H1 (cell line): ENCODE results near the gene MICALL2. TPM values are rescaled to one million over a fixed set of nuclear protein-coding genes. Genes with fewer than 3 reads are reported as not detected.

Experiments used
- CTCF ChIA-PET: fragments of 300-600 bp; sonication (Branson Sonifier 250); formaldehyde crosslinking; loops from one replicate; lab custom pipeline; 2021; ENCODE audit not compliant: partially characterized antibody; lab: Charles Lee
- POLR2A ChIA-PET: fragments of 300-600 bp; sonication (Branson Sonifier 250); formaldehyde crosslinking; loops from one replicate; lab custom pipeline; 2021; ENCODE audit warnings: inconsistent platforms; ENCODE audit not compliant: partially characterized antibody; lab: Charles Lee
- DNase-seq, 2 experiments: peaks; one replicate each; pipeline versions ENCODE4 v3.0.0 to v3.0.0-alpha.2; 2010 to 2022; ENCODE audit warnings: low spot score in 2 of 2, low read depth in 1 of 2, mixed read lengths in 1 of 2
- FAIRE-seq: peaks from 2 replicates; lab custom pipeline; 2011; peaks lifted over from hg19 to GRCh38; lab: Jason Lieb, UNC
- H2AFZ ChIP-seq: 2 replicates; pipeline ENCODE4 v1.8.1; 2012; ENCODE audit warnings: low read length, inconsistent platforms
- H2AK5ac ChIP-seq: 2 replicates; pipeline ENCODE4 v1.6.1; 2013; ENCODE audit warnings: low read depth, low read length
- H2BK120ac ChIP-seq: replicated peaks from 2 replicates; pipeline ENCODE3; 2013; ENCODE audit warnings: low read depth, low read length, inconsistent platforms
- H2BK12ac ChIP-seq: 2 replicates; pipeline ENCODE4 v1.6.1; 2013; ENCODE audit warnings: low read depth, low read length
- H2BK15ac ChIP-seq: 2 replicates; pipeline ENCODE4 v1.6.1; 2013; ENCODE audit warnings: low read length
- H2BK20ac ChIP-seq: 2 replicates; pipeline ENCODE4 v1.6.1; 2013; ENCODE audit warnings: low read length
- H2BK5ac ChIP-seq: 2 replicates; pipeline ENCODE4 v1.6.1; 2013; ENCODE audit warnings: low read depth, low read length
- H3K14ac ChIP-seq: 2 replicates; pipeline ENCODE4 v1.6.1; 2013; ENCODE audit warnings: inconsistent platforms; ENCODE audit not compliant: insufficient read length
- H3K18ac ChIP-seq: 2 replicates; pipeline ENCODE4 v1.6.1; 2013; ENCODE audit warnings: low read length; ENCODE audit errors: extremely low read depth
- H3K23ac ChIP-seq: 2 replicates; pipeline ENCODE4 v1.6.1; 2013; ENCODE audit warnings: inconsistent platforms; ENCODE audit not compliant: insufficient read length
- H3K23me2 ChIP-seq: 2 replicates; pipeline ENCODE4 v1.6.1; 2013; ENCODE audit warnings: low read depth, low read length
- H3K27ac ChIP-seq: 2 replicates; pipeline ENCODE4 v1.6.1; 2011; ENCODE audit warnings: low read depth, low read length, inconsistent platforms
- H3K27me3 ChIP-seq, 4 experiments: replicated peaks in 1 of 4; 1 replicate in 1 of 4; 2 replicates in 3 of 4; pipeline versions ENCODE4 v1.6.1 to v1.8.1; 2011 to 2013; ENCODE audit warnings: low read length in 3 of 4, mild to moderate bottlenecking in 3 of 4, inconsistent platforms in 2 of 4, mixed read lengths in 2 of 4, moderate library complexity in 1 of 4; ENCODE audit not compliant: control insufficient read depth in 3 of 4, insufficient read depth in 3 of 4; ENCODE audit errors: extremely low read depth in 1 of 4
- H3K36me3 ChIP-seq, 4 experiments: 2 replicates each; pipeline versions ENCODE4 v1.6.1 to v1.8.1; 2011 to 2013; ENCODE audit warnings: mild to moderate bottlenecking in 4 of 4, low read length in 3 of 4, moderate library complexity in 2 of 4, control low read depth in 1 of 4, inconsistent platforms in 1 of 4; ENCODE audit not compliant: insufficient read depth in 4 of 4, control insufficient read depth in 2 of 4
- H3K4ac ChIP-seq: replicated peaks from 2 replicates; pipeline ENCODE3; 2013; ENCODE audit warnings: low read length, low read depth, mixed read lengths, inconsistent platforms; ENCODE audit not compliant: insufficient read length
- H3K4me1 ChIP-seq, 4 experiments: replicated peaks in 1 of 4; 1 replicate in 1 of 4; 2 replicates in 3 of 4; pipeline versions ENCODE4 v1.6.1 to v1.8.1; 2011 to 2013; ENCODE audit warnings: low read length in 3 of 4, inconsistent platforms in 2 of 4, mixed read lengths in 1 of 4; ENCODE audit not compliant: insufficient read depth in 4 of 4, control insufficient read depth in 3 of 4
- H3K4me2 ChIP-seq, 2 experiments: 2 replicates each; pipeline versions ENCODE4 v1.6.1 to v1.8.1; 2011 to 2013; ENCODE audit warnings: low read depth in 2 of 2, low read length in 2 of 2, control low read depth in 1 of 2, inconsistent platforms in 1 of 2, mild to moderate bottlenecking in 1 of 2; ENCODE audit not compliant: insufficient read depth in 1 of 2
- H3K4me3 ChIP-seq, 4 experiments: fragments of 200-600, 300-600 bp in 1 of 4; sonication (generic), shearing (Covaris generic), sonication (Bioruptor Twin) in 1 of 4; 2 replicates each; pipeline versions ENCODE4 v1.5.1 to v1.8.1; 2011 to 2016; ENCODE audit warnings: low read length in 4 of 4, low read depth in 3 of 4, control low read depth in 2 of 4, inconsistent platforms in 2 of 4, mild to moderate bottlenecking in 2 of 4, mixed read lengths in 1 of 4, moderate library complexity in 1 of 4; ENCODE audit not compliant: insufficient read depth in 2 of 4; ENCODE audit errors: extremely low read depth in 1 of 4
- H3K56ac ChIP-seq: replicated peaks from 2 replicates; pipeline ENCODE3; 2013; ENCODE audit warnings: low read depth, mild to moderate bottlenecking, mixed read lengths, low read length, inconsistent platforms; ENCODE audit not compliant: insufficient read length
- H3K79me1 ChIP-seq: 2 replicates; pipeline ENCODE4 v1.6.1; 2013; ENCODE audit warnings: low read depth, low read length, control low read depth
- H3K79me2 ChIP-seq, 2 experiments: 2 replicates each; pipeline versions ENCODE4 v1.6.1 to v1.8.1; 2012 to 2013; ENCODE audit warnings: low read length in 2 of 2, mild to moderate bottlenecking in 2 of 2, inconsistent platforms in 1 of 2; ENCODE audit not compliant: insufficient read depth in 2 of 2, control insufficient read depth in 1 of 2
- H3K9ac ChIP-seq, 4 experiments: replicated peaks in 1 of 4; 1 replicate in 1 of 4; 2 replicates in 3 of 4; pipeline versions ENCODE4 v1.6.1 to v1.8.1; 2011 to 2013; ENCODE audit warnings: low read depth in 3 of 4, low read length in 3 of 4, control low read depth in 2 of 4, mild to moderate bottlenecking in 2 of 4, moderate library complexity in 2 of 4, inconsistent platforms in 1 of 4; ENCODE audit errors: extremely low read depth in 1 of 4
- H3K9me3 ChIP-seq, 2 experiments: 2 replicates each; pipeline versions ENCODE4 v1.6.1 to v1.8.1; 2012 to 2013; ENCODE audit warnings: mild to moderate bottlenecking in 2 of 2, moderate library complexity in 2 of 2, control low read depth in 1 of 2, inconsistent platforms in 1 of 2, low read depth in 1 of 2, low read length in 1 of 2, mixed read lengths in 1 of 2; ENCODE audit not compliant: insufficient read depth in 2 of 2
- H4K20me1 ChIP-seq, 2 experiments: replicated peaks in 1 of 2; 2 replicates each; pipeline versions ENCODE3 to v1.8.1; 2011 to 2013; ENCODE audit warnings: inconsistent platforms in 2 of 2, low read length in 2 of 2, mild to moderate bottlenecking in 1 of 2; ENCODE audit not compliant: insufficient read depth in 2 of 2, control insufficient read depth in 1 of 2
- H4K5ac ChIP-seq: 2 replicates; pipeline ENCODE4 v1.6.1; 2013; ENCODE audit warnings: low read length, low read depth, mixed read lengths, inconsistent platforms; ENCODE audit not compliant: insufficient read length
- H4K8ac ChIP-seq: 2 replicates; pipeline ENCODE4 v1.8.0; 2013; ENCODE audit warnings: mild to moderate bottlenecking, moderate library complexity, low read length, inconsistent platforms; ENCODE audit not compliant: insufficient read depth; ENCODE audit errors: extremely low read depth
- H4K91ac ChIP-seq: replicated peaks from 2 replicates; pipeline ENCODE3; 2013; ENCODE audit warnings: low read length, mixed read lengths, inconsistent platforms; ENCODE audit not compliant: insufficient read length
- BACH1 ChIP-seq: IDR thresholded peaks from 2 replicates; pipeline ENCODE4 v1.6.1; 2012; ENCODE audit warnings: low read length, improper control_type of control experiment
- KDM5A ChIP-seq: fragments of 200-600 bp; IDR thresholded peaks from 2 replicates; pipeline ENCODE4 v1.7.1; 2012; ENCODE audit warnings: mild to moderate bottlenecking, low read length, inconsistent platforms, mixed read lengths
- PHF8 ChIP-seq: fragments of 200-600 bp; sonication (generic); conservative IDR thresholded peaks from 2 replicates; pipeline ENCODE4 v1.7.1; 2012; ENCODE audit warnings: low read depth, mild to moderate bottlenecking, inconsistent platforms, low read length, moderate library complexity
- POLR2AphosphoS5 ChIP-seq: IDR thresholded peaks from 2 replicates; pipeline ENCODE4 v1.6.1; 2011; ENCODE audit warnings: low read depth, low read length
- POU5F1 ChIP-seq: IDR thresholded peaks from 2 replicates; pipeline ENCODE4 v1.6.1; 2011; ENCODE audit warnings: low read depth, mild to moderate bottlenecking, low read length, moderate library complexity
- RFX5 ChIP-seq: IDR thresholded peaks from 2 replicates; pipeline ENCODE4 v1.6.1; 2011; ENCODE audit warnings: low read depth, low read length, improper control_type of control experiment, borderline replicate concordance
- SIN3A ChIP-seq, 2 experiments: IDR thresholded peaks in 1 of 2; conservative IDR thresholded peaks in 1 of 2; 2 replicates each; pipeline ENCODE4 v1.6.1; 2011 to 2012; ENCODE audit warnings: low read length in 2 of 2, improper control_type of control experiment in 1 of 2, low read depth in 1 of 2, mild to moderate bottlenecking in 1 of 2
- WGBS, 2 experiments: shearing (Covaris generic) in 1 of 2; methylation state at CpG; one replicate each; pipeline versions ENCODE4 v1.1.6 to v1.1.7; 2013 to 2015; ENCODE audit warnings: low lambda C conversion rate in 2 of 2, mixed read lengths in 2 of 2, inconsistent platforms in 1 of 2, low coverage in 1 of 2, missing lambda C conversion rate in 1 of 2; ENCODE audit not compliant: insufficient replicate concordance in 2 of 2, insufficient coverage in 1 of 2, insufficient read length in 1 of 2; ENCODE audit errors: extremely low coverage in 1 of 2, missing lambda C conversion rate in 1 of 2; 5-methylcytosine and 5-hydroxymethylcytosine counted together
- polyA plus RNA-seq, 7 experiments: library from polyadenylated mRNA; depleted of rRNA in 3 of 7; stranded (reverse) in 5 of 7; unstranded in 2 of 7; fragments of >200 nt in 5 of 7; fragments of 200-250 nt in 2 of 7; gene quantifications; 1 replicate in 5 of 7; 2 replicates in 1 of 7; 4 replicates in 1 of 7; pipeline versions ENCODE4 v1.2.1 to v1.2.3, GENCODE V29; 2011 to 2013; ENCODE audit warnings: missing spikeins in 2 of 7, mixed read lengths in 2 of 7
- total RNA-seq: library from RNA; stranded (reverse); fragmentation: NEBNext Ultra II Directional; extraction: Animal tissue kit (Norgen Biotek cat#: 25700); gene quantifications from 2 replicates; pipeline ENCODE4 v1.2.1, GENCODE V29; 2021
- TF ChIP-seq, protein P1 (sequence below), 3 experiments: IDR thresholded peaks; 1 replicate in 2 of 3; 2 replicates in 1 of 3; pipeline versions ENCODE4 v1.5.1 to v1.6.1; 2011; ENCODE audit warnings: low read length in 3 of 3, mild to moderate bottlenecking in 3 of 3, inconsistent platforms in 2 of 3, low read depth in 1 of 3, moderate library complexity in 1 of 3; ENCODE audit not compliant: insufficient read depth in 1 of 3; ENCODE audit errors: control extremely low read depth in 1 of 3

MICALL2 gene
- total and polyA plus RNA-seq, 2 of the 8 experiments (the other 6 are each of a cell fraction or from before 2014, with no cell fraction given) = 5.3 to 8.5 TPM

DNA sequence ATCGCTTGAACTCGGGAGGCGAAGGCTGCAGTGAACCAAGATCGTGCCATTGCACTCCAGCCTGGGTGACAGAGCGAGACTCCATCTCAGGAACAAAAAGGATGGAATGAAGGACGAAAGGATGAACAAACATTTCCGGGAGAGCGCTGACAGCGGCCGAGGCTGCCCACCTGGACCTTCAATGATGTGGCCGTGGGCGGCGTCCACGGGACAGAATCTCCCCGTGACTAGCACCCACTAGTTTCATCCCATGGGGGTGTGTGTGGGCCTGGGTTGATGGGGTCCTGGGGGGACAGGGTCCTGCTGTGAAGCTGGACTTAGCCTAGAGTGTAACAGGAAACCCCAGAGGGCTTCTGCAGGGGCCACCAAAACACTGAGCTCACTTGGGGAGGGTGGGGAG, 32.8 kb downstream of the MICALL2 start:
- FAIRE-seq (no peak), DNase-seq (no peak)
- Histone ChIP-seq H2AK5ac (no peak overlapping the region), H3K4me3 (no peak overlapping the region), H3K36me3 (no peaks in the 10 kb centered on the region), H3K56ac (no peak overlapping the region), H3K27me3 (no peaks in the 10 kb centered on the region), H3K27ac (no peak overlapping the region), H3K4ac (no peak overlapping the region), H3K9me3 (no peaks in the 10 kb centered on the region), H3K18ac (no peak overlapping the region), H2BK15ac (no peak overlapping the region), H3K23ac (no peak overlapping the region), H3K4me2 (no peak overlapping the region), H4K8ac (no peak overlapping the region), H3K79me2 (no peaks in the 10 kb centered on the region), H2BK12ac (no peak overlapping the region), H2BK120ac (no peak overlapping the region), H3K4me1 (peaks cover 0 to 16% (median 6%) of the 10 kb centered on the region in 4 experiments; a peak in 5 of 7 replicates), H4K20me1 (no peaks in the 10 kb centered on the region), H2BK20ac (no peak overlapping the region), H3K23me2 (no peaks in the 10 kb centered on the region), H2AFZ (no peak overlapping the region), H3K14ac (no peak overlapping the region), H4K91ac (no peak overlapping the region), H3K79me1 (no peaks in the 10 kb centered on the region), H4K5ac (no peak overlapping the region), H3K9ac (no peak overlapping the region), H2BK5ac (no peak overlapping the region)
- CTCF ChIA-PET = interaction anchor here (1.0 to 3.1 kb wide), 3 partner anchors 18 to 243 kb away, joined by 3 to 9 read pairs (median 3); no protein-coding TSS in a partner anchor
- WGBS, 2 experiments = 96% methylated on average over 15 of the region's 15 CpGs; no CpG with 5 or more reads in 1 of the 2 experiments
- POLR2A ChIA-PET = interaction anchor here (0.9 kb wide), 1 partner anchor 17 kb away, joined by 3 read pairs; no protein-coding TSS in a partner anchor
- TF ChIP-seq KDM5A (no peak), POU5F1 (no peak), RFX5 (no peak), POLR2AphosphoS5 (no peak), PHF8 (no peak), SIN3A (conservative IDR thresholded peaks at IDR 0.05 in 1 of 2, IDR thresholded peaks at IDR 0.05 in 1 of 2; ENCODE audit: low read depth in 1 of 2, low read length in 2 of 2) (no peak), BACH1 (no peak)
- TF ChIP-seq, protein P1, sequence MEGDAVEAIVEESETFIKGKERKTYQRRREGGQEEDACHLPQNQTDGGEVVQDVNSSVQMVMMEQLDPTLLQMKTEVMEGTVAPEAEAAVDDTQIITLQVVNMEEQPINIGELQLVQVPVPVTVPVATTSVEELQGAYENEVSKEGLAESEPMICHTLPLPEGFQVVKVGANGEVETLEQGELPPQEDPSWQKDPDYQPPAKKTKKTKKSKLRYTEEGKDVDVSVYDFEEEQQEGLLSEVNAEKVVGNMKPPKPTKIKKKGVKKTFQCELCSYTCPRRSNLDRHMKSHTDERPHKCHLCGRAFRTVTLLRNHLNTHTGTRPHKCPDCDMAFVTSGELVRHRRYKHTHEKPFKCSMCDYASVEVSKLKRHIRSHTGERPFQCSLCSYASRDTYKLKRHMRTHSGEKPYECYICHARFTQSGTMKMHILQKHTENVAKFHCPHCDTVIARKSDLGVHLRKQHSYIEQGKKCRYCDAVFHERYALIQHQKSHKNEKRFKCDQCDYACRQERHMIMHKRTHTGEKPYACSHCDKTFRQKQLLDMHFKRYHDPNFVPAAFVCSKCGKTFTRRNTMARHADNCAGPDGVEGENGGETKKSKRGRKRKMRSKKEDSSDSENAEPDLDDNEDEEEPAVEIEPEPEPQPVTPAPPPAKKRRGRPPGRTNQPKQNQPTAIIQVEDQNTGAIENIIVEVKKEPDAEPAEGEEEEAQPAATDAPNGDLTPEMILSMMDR (IDR thresholded peaks at IDR 0.05; ENCODE audit: control extremely low read depth in 1 of 3, insufficient read depth in 1 of 3, low read depth in 1 of 3, low read length in 3 of 3) = no peak
